Sigmoid colon (tissue), 7 donors: ENCODE data around the gene NRG3. TPM values are rescaled to one million over a fixed set of nuclear protein-coding genes. Genes with fewer than 3 reads are reported as not detected.

Experiments
- DNase-seq: peaks from one replicate; pipeline ENCODE4 v3.0.0-alpha.2; 2019
- H3K27ac ChIP-seq, 4 donors: fragments of 200-600 bp; sonication (generic); one replicate each; pipeline ENCODE4 v1.5.1; 2016 to 2019; ENCODE audit warnings: mild to moderate bottlenecking in 1 of 4
- H3K27me3 ChIP-seq, 3 donors: fragments of 200-600 bp; sonication (generic); one replicate each; pipeline ENCODE4 v1.5.1; 2019; ENCODE audit warnings: mild to moderate bottlenecking in 1 of 3
- H3K36me3 ChIP-seq, 4 donors: fragments of 200-600 bp; sonication (generic); one replicate each; pipeline ENCODE4 v1.5.1; 2016 to 2019
- H3K4me1 ChIP-seq, 4 donors: fragments of 200-600 bp; sonication (generic); one replicate each; pipeline ENCODE4 v1.5.1; 2017 to 2019
- H3K4me3 ChIP-seq, 4 donors: fragments of 200-600 bp; sonication (generic); one replicate each; pipeline ENCODE4 v1.5.1; 2017 to 2019; ENCODE audit warnings: mild to moderate bottlenecking in 2 of 4, moderate library complexity in 1 of 4
- H3K9me3 ChIP-seq, 4 donors: fragments of 200-600 bp in 3 of 4; sonication (generic) in 3 of 4; one replicate each; pipeline versions ENCODE4 v1.5.1 to v1.6.1; 2013 to 2019
- CTCF ChIP-seq, 4 experiments: fragments of 450-650 bp in 3 of 4; fragments of 200-600 bp in 1 of 4; IDR thresholded peaks; one replicate each; pipeline ENCODE4 v1.5.1; 2016 to 2019; ENCODE audit warnings: antibody characterized with exemption in 4 of 4, mild to moderate bottlenecking in 3 of 4, moderate library complexity in 2 of 4
- EP300 ChIP-seq, 4 donors: sonication (generic); formaldehyde crosslinking; IDR thresholded peaks; one replicate each; pipeline ENCODE4 v1.6.1; 2017; ENCODE audit warnings: antibody characterized with exemption in 4 of 4
- POLR2A ChIP-seq, 2 donors: fragments of 450-650 bp; IDR thresholded peaks; one replicate each; pipeline ENCODE4 v1.6.1; 2016; ENCODE audit warnings: antibody characterized with exemption in 2 of 2, mild to moderate bottlenecking in 2 of 2, moderate library complexity in 2 of 2
- POLR2AphosphoS5 ChIP-seq, 4 donors: sonication (generic); formaldehyde crosslinking; IDR thresholded peaks; one replicate each; pipeline ENCODE4 v1.6.1; 2017; ENCODE audit warnings: antibody characterized with exemption in 4 of 4
- WGBS, 2 donors: extraction: QIAGEN DNeasy Blood & Tissue Kit; methylation state at CpG; one replicate each; pipeline ENCODE4 v1.1.7; 2013; 5-methylcytosine and 5-hydroxymethylcytosine counted together
- intact Hi-C: fragments of 100-400 bp; cut with DNase I; formaldehyde crosslinking; loops from one replicate; pipeline ENCODE4 v1.15.1; 2023
- polyA plus RNA-seq, 3 donors: library from polyadenylated mRNA; stranded (reverse); fragments of 200-250 nt; gene quantifications; one replicate each; pipeline ENCODE4 v1.2.3, GENCODE V29; 2013
- total RNA-seq, 4 donors: library from RNA; depleted of rRNA; stranded (reverse); fragments of >200 nt; gene quantifications; one replicate each; pipeline ENCODE4 v1.1.0, GENCODE V29; 2016
- donor health status: healthy with polysubstance abuse.
- donor health status: Bipolar disorder and iron deficiency.
- donor health status: healthy.

NRG3 gene
- total and polyA plus RNA-seq, 7 donors, result 0.17 to 2.2 (median 0.82) TPM; not detected in 2

- DNase-seq, result no peak
- H3K9me3 ChIP-seq, result no peaks in the 10 kb centered on the region
- intact Hi-C loops, result no loop called here
- H3K4me3 ChIP-seq, result no peak overlapping the region
- WGBS, 2 donors, result 70 to 83% methylated on average over 7 of the region's 7 CpGs
- no peak for TF ChIP-seq POLR2AphosphoS5 (IDR thresholded peaks at IDR 0.05)
- no peak for TF ChIP-seq EP300 (IDR thresholded peaks at IDR 0.05)
- TF ChIP-seq POLR2A (IDR thresholded peaks at IDR 0.05), result no peak
- TF ChIP-seq CTCF (IDR thresholded peaks at IDR 0.05), result no peak
- H3K36me3 ChIP-seq, result no peaks in the 10 kb centered on the region
- no peaks in the 10 kb centered on the region for H3K4me1 ChIP-seq
- H3K27me3 ChIP-seq, result no peaks in the 10 kb centered on the region
- H3K27ac ChIP-seq, result no peak overlapping the region
Measured at GRCh38 chr10:82564353-82565196, 689.6 kb downstream of the NRG3 start.

- no peak for TF ChIP-seq POLR2AphosphoS5 (IDR thresholded peaks at IDR 0.05)
- no peak for TF ChIP-seq POLR2A (IDR thresholded peaks at IDR 0.05)
- TF ChIP-seq CTCF (IDR thresholded peaks at IDR 0.05), result no peak
- TF ChIP-seq EP300 (IDR thresholded peaks at IDR 0.05), result no peak
- H3K4me1 ChIP-seq, result no peaks in the 10 kb centered on the region
- no peak overlapping the region for H3K4me3 ChIP-seq
- H3K9me3 ChIP-seq, result no peaks in the 10 kb centered on the region
- H3K27ac ChIP-seq, result no peak overlapping the region
- intact Hi-C loops, result no loop called here
- no peaks in the 10 kb centered on the region for H3K36me3 ChIP-seq
- DNase-seq, result no peak
- no peaks in the 10 kb centered on the region for H3K27me3 ChIP-seq
Measured at GRCh38 chr10:82565197-82565575, 690.2 kb downstream of the NRG3 start.

- no peak for TF ChIP-seq CTCF (IDR thresholded peaks at IDR 0.05)
- TF ChIP-seq EP300 (IDR thresholded peaks at IDR 0.05), result no peak
- no peak for TF ChIP-seq POLR2AphosphoS5 (IDR thresholded peaks at IDR 0.05)
- TF ChIP-seq POLR2A (IDR thresholded peaks at IDR 0.05), result no peak
- H3K27ac ChIP-seq, result no peak overlapping the region
- H3K9me3 ChIP-seq, result no peaks in the 10 kb centered on the region
- DNase-seq, result no peak
- H3K4me3 ChIP-seq, result no peak overlapping the region
- no peaks in the 10 kb centered on the region for H3K27me3 ChIP-seq
- H3K36me3 ChIP-seq, result no peaks in the 10 kb centered on the region
- WGBS, 2 donors, result 62 to 69% methylated on average over 1 of the region's 1 CpG
- no peaks in the 10 kb centered on the region for H3K4me1 ChIP-seq
- intact Hi-C loops, result no loop called here
Measured at GRCh38 chr10:82572744-82573143, 697.8 kb downstream of the NRG3 start.

GRCh38 chr10:82574081-82574480 is 699.1 kb downstream of the NRG3 start:
- Histone ChIP-seq H3K36me3 (no peaks in the 10 kb centered on the region), H3K27ac (no peak overlapping the region), H3K4me3 (no peak overlapping the region), H3K9me3 (no peaks in the 10 kb centered on the region), H3K4me1 (no peaks in the 10 kb centered on the region), H3K27me3 (no peaks in the 10 kb centered on the region)
- 43 to 53% methylated on average over 2 of the region's 2 CpGs for WGBS, 2 donors
- intact Hi-C loops, result no loop called here
- DNase-seq, result no peak
- no peak for TF ChIP-seq CTCF (IDR thresholded peaks at IDR 0.05)
- TF ChIP-seq POLR2A (IDR thresholded peaks at IDR 0.05), result no peak
- TF ChIP-seq POLR2AphosphoS5 (IDR thresholded peaks at IDR 0.05), result no peak
- no peak for TF ChIP-seq EP300 (IDR thresholded peaks at IDR 0.05)

GRCh38 chr10:82575318-82575717 is 700.3 kb downstream of the NRG3 start:
- H3K9me3 ChIP-seq, result no peaks in the 10 kb centered on the region
- H3K4me1 ChIP-seq, result no peaks in the 10 kb centered on the region
- H3K27me3 ChIP-seq, result no peaks in the 10 kb centered on the region
- H3K27ac ChIP-seq, result no peak overlapping the region
- no peak for TF ChIP-seq CTCF (IDR thresholded peaks at IDR 0.05)
- no peak for TF ChIP-seq POLR2A (IDR thresholded peaks at IDR 0.05)
- TF ChIP-seq POLR2AphosphoS5 (IDR thresholded peaks at IDR 0.05), result no peak
- no peak for TF ChIP-seq EP300 (IDR thresholded peaks at IDR 0.05)
- no peak overlapping the region for H3K4me3 ChIP-seq
- intact Hi-C loops, result no loop called here
- no peak for DNase-seq
- no peaks in the 10 kb centered on the region for H3K36me3 ChIP-seq
- 54 to 63% methylated on average over 3 of the region's 3 CpGs for WGBS, 2 donors
